Fibroblast of lung (primary cell): ENCODE measurements around the gene LDLRAD4. TPM values are rescaled to one million over a fixed set of nuclear protein-coding genes. Genes with fewer than 3 reads are reported as not detected.

Source experiments
- DNase-seq, 2 donors: peaks; one replicate each; pipeline versions ENCODE4 v3.0.0 to v3.0.0-alpha.2; 2010; ENCODE audit warnings: low read depth in 2 of 2
- H2AFZ ChIP-seq: 2 replicates; pipeline ENCODE4 v1.5.1; 2012; ENCODE audit warnings: low read length, control low read depth, inconsistent platforms
- H3K27ac ChIP-seq: 2 replicates; pipeline ENCODE4 v1.5.1; 2011; ENCODE audit warnings: low read length, control low read depth; ENCODE audit not compliant: insufficient read depth
- H3K27me3 ChIP-seq: 2 replicates; pipeline ENCODE4 v1.5.1; 2011; ENCODE audit warnings: mild to moderate bottlenecking, low read length; ENCODE audit not compliant: control insufficient read depth, insufficient read depth
- H3K36me3 ChIP-seq: 2 replicates; pipeline ENCODE4 v1.5.1; 2011; ENCODE audit warnings: low read length; ENCODE audit not compliant: control insufficient read depth, insufficient read depth
- H3K4me1 ChIP-seq: 2 replicates; pipeline ENCODE4 v1.5.1; 2011; ENCODE audit warnings: low read length; ENCODE audit not compliant: control insufficient read depth, insufficient read depth; ENCODE audit errors: extremely low read depth
- H3K4me2 ChIP-seq: 2 replicates; pipeline ENCODE4 v1.5.1; 2011; ENCODE audit warnings: low read length, control low read depth; ENCODE audit not compliant: insufficient read depth; ENCODE audit errors: extremely low read depth
- H3K4me3 ChIP-seq, 4 experiments: fragments of 200-600 bp in 1 of 4; sonication (generic) in 1 of 4; replicated peaks in 1 of 4; 2 replicates each; pipeline ENCODE4 v1.5.1; 2011 to 2016; ENCODE audit warnings: low read length in 4 of 4, low read depth in 3 of 4, mild to moderate bottlenecking in 3 of 4, control low read depth in 2 of 4, inconsistent platforms in 1 of 4, mixed read lengths in 1 of 4; ENCODE audit not compliant: insufficient read depth in 1 of 4; ENCODE audit errors: control extremely low read depth in 1 of 4
- H3K79me2 ChIP-seq: 2 replicates; pipeline ENCODE4 v1.5.1; 2012; ENCODE audit warnings: mild to moderate bottlenecking, low read length, inconsistent platforms; ENCODE audit not compliant: control insufficient read depth, insufficient read depth
- H3K9ac ChIP-seq: 2 replicates; pipeline ENCODE4 v1.5.1; 2011; ENCODE audit warnings: mild to moderate bottlenecking, low read length, control low read depth; ENCODE audit not compliant: insufficient read depth
- H3K9me3 ChIP-seq: 2 replicates; pipeline ENCODE4 v1.5.1; 2012; ENCODE audit warnings: low read depth, low read length; ENCODE audit not compliant: control insufficient read depth, insufficient read depth
- H4K20me1 ChIP-seq: 2 replicates; pipeline ENCODE4 v1.5.1; 2011; ENCODE audit warnings: low read length; ENCODE audit not compliant: control insufficient read depth, insufficient read depth; ENCODE audit errors: extremely low read depth
- EZH2 ChIP-seq: IDR thresholded peaks from 2 replicates; pipeline ENCODE4 v1.5.1; 2012; ENCODE audit warnings: low read length, control low read depth, mild to moderate bottlenecking; ENCODE audit errors: missing control alignments
- polyA plus RNA-seq, 2 donors: library from polyadenylated mRNA; depleted of rRNA in 1 of 2; stranded (reverse) in 1 of 2; unstranded in 1 of 2; fragments of >200 nt; gene quantifications; 2 replicates each; pipeline ENCODE4 v1.2.1, GENCODE V29; 2011 to 2012; ENCODE audit warnings: missing spikeins in 1 of 2
- total RNA-seq: library from RNA; depleted of rRNA; stranded (reverse); fragments of >200 nt; gene quantifications from 2 replicates; pipeline ENCODE4 v1.2.1, GENCODE V29; 2014
- TF ChIP-seq, protein P1 (sequence below), 2 donors: IDR thresholded peaks in 1 of 2; conservative IDR thresholded peaks in 1 of 2; 1 replicate in 1 of 2; 2 replicates in 1 of 2; pipeline ENCODE4 v1.5.1; 2011 to 2012; ENCODE audit warnings: low read length in 2 of 2, control low read depth in 1 of 2, inconsistent platforms in 1 of 2, low read depth in 1 of 2, mild to moderate bottlenecking in 1 of 2

LDLRAD4 gene
- total and polyA plus RNA-seq, 2 donors (not counting 1 experiment from before 2014, with no cell fraction given), result not detected

DNA sequence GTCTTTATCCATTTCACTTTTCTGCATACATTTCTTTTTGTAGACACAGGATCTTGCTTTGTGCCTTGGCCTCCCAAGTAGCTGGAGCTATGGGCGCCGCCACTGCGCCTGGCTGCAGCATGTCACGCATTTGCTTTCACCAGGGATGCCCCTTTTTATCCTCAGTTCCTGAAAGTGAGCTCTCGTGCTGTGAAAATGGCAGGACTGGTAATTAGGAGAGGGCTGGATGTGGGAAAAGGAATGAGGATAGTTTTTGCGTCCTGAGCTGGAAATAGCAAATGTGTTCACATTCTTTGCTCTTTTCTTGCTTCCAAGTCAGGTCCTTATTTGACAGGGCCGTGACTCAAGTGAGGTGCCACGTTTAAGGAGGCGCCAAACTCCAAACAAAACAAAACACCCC, 104.6 kb downstream of the LDLRAD4 start:
- Histone ChIP-seq H3K36me3 (no peaks in the 10 kb centered on the region), H2AFZ (no peak overlapping the region), H3K9me3 (no peaks in the 10 kb centered on the region), H3K4me2 (no peak overlapping the region), H3K79me2 (no peaks in the 10 kb centered on the region), H3K4me1 (no peaks in the 10 kb centered on the region), H3K27me3 (no peaks in the 10 kb centered on the region), H4K20me1 (no peaks in the 10 kb centered on the region), H3K27ac (no peak overlapping the region), H3K4me3 (no peak overlapping the region), H3K9ac (no peak overlapping the region)
- TF ChIP-seq, protein P1, sequence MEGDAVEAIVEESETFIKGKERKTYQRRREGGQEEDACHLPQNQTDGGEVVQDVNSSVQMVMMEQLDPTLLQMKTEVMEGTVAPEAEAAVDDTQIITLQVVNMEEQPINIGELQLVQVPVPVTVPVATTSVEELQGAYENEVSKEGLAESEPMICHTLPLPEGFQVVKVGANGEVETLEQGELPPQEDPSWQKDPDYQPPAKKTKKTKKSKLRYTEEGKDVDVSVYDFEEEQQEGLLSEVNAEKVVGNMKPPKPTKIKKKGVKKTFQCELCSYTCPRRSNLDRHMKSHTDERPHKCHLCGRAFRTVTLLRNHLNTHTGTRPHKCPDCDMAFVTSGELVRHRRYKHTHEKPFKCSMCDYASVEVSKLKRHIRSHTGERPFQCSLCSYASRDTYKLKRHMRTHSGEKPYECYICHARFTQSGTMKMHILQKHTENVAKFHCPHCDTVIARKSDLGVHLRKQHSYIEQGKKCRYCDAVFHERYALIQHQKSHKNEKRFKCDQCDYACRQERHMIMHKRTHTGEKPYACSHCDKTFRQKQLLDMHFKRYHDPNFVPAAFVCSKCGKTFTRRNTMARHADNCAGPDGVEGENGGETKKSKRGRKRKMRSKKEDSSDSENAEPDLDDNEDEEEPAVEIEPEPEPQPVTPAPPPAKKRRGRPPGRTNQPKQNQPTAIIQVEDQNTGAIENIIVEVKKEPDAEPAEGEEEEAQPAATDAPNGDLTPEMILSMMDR (conservative IDR thresholded peaks at IDR 0.05 in 1 of 2, IDR thresholded peaks at IDR 0.05 in 1 of 2; ENCODE audit: low read depth in 1 of 2, low read length in 2 of 2), result no peak
- no peak for TF ChIP-seq EZH2
- no peak for DNase-seq

DNA sequence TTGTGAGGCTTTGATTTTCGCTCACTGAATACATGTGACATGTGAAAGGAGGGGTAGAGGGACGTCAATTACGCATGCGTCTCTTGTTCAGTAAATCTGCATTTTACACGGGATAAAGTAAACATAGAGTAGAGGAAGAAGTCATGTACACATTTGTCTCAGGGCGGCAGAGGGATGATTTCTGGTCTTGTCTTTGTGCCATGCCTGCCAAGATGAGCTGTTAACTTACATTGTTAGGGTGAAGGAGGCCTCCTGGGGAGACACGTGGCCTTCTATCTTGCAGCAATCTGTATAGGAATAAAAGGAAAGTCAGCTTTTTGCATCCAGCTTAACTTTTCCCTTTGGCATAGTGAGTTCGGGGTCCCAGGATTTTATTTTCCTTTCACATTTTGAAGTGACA, 106.3 kb downstream of the LDLRAD4 start:
- no peaks in the 10 kb centered on the region for H3K4me1 ChIP-seq
- H3K27ac ChIP-seq, result no peak overlapping the region
- H2AFZ ChIP-seq, result no peak overlapping the region
- no peak overlapping the region for H3K4me3 ChIP-seq
- H3K4me2 ChIP-seq, result no peak overlapping the region
- H3K27me3 ChIP-seq, result no peaks in the 10 kb centered on the region
- H3K9ac ChIP-seq, result no peak overlapping the region
- no peaks in the 10 kb centered on the region for H3K79me2 ChIP-seq
- no peak for DNase-seq
- TF ChIP-seq EZH2, result no peak
- TF ChIP-seq, protein P1 (conservative IDR thresholded peaks at IDR 0.05 in 1 of 2, IDR thresholded peaks at IDR 0.05 in 1 of 2; ENCODE audit: low read depth in 1 of 2, low read length in 2 of 2), result no peak
- no peaks in the 10 kb centered on the region for H4K20me1 ChIP-seq
- no peaks in the 10 kb centered on the region for H3K36me3 ChIP-seq
- no peaks in the 10 kb centered on the region for H3K9me3 ChIP-seq

DNA sequence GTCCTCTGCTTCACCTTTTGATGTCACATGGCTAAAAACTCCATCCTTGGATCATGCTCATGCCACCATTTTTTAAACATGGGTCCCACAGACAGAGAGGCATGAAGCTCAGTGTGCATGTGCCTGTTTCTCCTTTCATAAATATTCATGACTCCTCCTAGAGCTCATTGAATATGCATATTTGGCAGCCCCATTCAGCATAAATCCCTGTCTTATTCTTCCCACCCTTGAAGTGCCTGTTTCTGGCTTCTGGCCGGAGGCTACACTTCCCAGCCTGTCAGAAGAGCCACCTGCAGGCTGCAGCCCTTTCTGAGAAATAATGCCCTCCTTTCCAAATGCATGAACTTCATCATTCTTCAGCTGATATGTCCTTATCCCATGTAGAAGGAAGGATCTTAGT, 109.7 kb downstream of the LDLRAD4 start:
- Histone ChIP-seq H3K4me2 (no peak overlapping the region), H3K9ac (no peak overlapping the region), H3K9me3 (no peaks in the 10 kb centered on the region), H3K27me3 (no peaks in the 10 kb centered on the region), H3K36me3 (no peaks in the 10 kb centered on the region), H2AFZ (no peak overlapping the region), H4K20me1 (no peaks in the 10 kb centered on the region), H3K79me2 (no peaks in the 10 kb centered on the region), H3K4me1 (no peaks in the 10 kb centered on the region), H3K4me3 (no peak overlapping the region), H3K27ac (no peak overlapping the region)
- no peak for TF ChIP-seq EZH2
- TF ChIP-seq, protein P1 (conservative IDR thresholded peaks at IDR 0.05 in 1 of 2, IDR thresholded peaks at IDR 0.05 in 1 of 2; ENCODE audit: low read depth in 1 of 2, low read length in 2 of 2), result no peak
- no peak for DNase-seq
